HepG2 (cell line): ENCODE results near the gene CARMIL3. TPM values are rescaled to one million over a fixed set of nuclear protein-coding genes. Genes with fewer than 3 reads are reported as not detected.

Source experiments
- E2F2 ChIP-seq: sonication (generic); formaldehyde crosslinking; IDR thresholded peaks from 2 replicates; pipeline ENCODE4 v1.4.0; 2020; ENCODE audit warnings: missing genetic modification reagents, borderline replicate concordance
- EEA1 ChIP-seq: sonication (generic); formaldehyde crosslinking; IDR thresholded peaks from 2 replicates; pipeline ENCODE4 v1.5.1; 2020; ENCODE audit warnings: mild to moderate bottlenecking, missing genetic modification reagents, borderline replicate concordance
- ELF4 ChIP-seq: sonication (generic); formaldehyde crosslinking; IDR thresholded peaks from 2 replicates; pipeline ENCODE4 v1.5.0; 2020; ENCODE audit warnings: missing genetic modification reagents, mild to moderate bottlenecking, moderate library complexity, borderline replicate concordance
- GPN1 ChIP-seq: sonication (generic); formaldehyde crosslinking; IDR thresholded peaks from 2 replicates; pipeline ENCODE4 v1.5.1; 2020; ENCODE audit warnings: missing genetic modification reagents, borderline replicate concordance
- NCOA1 ChIP-seq: sonication (generic); formaldehyde crosslinking; IDR thresholded peaks from 2 replicates; pipeline ENCODE4 v1.9.0; 2021; ENCODE audit warnings: missing genetic modification reagents
- NR2F1 ChIP-seq, 2 experiments: fragments of 450-650 bp in 1 of 2; formaldehyde crosslinking in 1 of 2; IDR thresholded peaks; 2 replicates each; pipeline versions ENCODE4 v1.5.0 to v1.6.1; 2016 to 2020; ENCODE audit warnings: mild to moderate bottlenecking in 1 of 2, missing compliant biosample characterization in 1 of 2, missing genetic modification reagents in 1 of 2, moderate library complexity in 1 of 2
- SNAI1 ChIP-seq: sonication (generic); formaldehyde crosslinking; IDR thresholded peaks from 2 replicates; pipeline ENCODE4 v1.5.0; 2020; ENCODE audit warnings: mild to moderate bottlenecking, missing genetic modification reagents, borderline replicate concordance
- SSRP1 ChIP-seq: IDR thresholded peaks from 2 replicates; pipeline ENCODE4 v1.6.1; 2016; ENCODE audit warnings: control low read depth
- ZHX2 ChIP-seq, 2 experiments: sonication (generic) in 1 of 2; formaldehyde crosslinking in 1 of 2; IDR thresholded peaks; 2 replicates each; pipeline versions ENCODE4 v1.6.1 to v1.9.0; 2014 to 2022; ENCODE audit warnings: antibody characterized with exemption in 1 of 2, borderline replicate concordance in 1 of 2, inconsistent platforms in 1 of 2, low read depth in 1 of 2, missing genetic modification reagents in 1 of 2
- ZNF34 ChIP-seq: sonication (generic); formaldehyde crosslinking; IDR thresholded peaks from 2 replicates; pipeline ENCODE4 v1.4.0; 2020; ENCODE audit warnings: mild to moderate bottlenecking, missing genetic modification reagents, borderline replicate concordance
- ZNF354B ChIP-seq: sonication (generic); formaldehyde crosslinking; IDR thresholded peaks from 2 replicates; pipeline ENCODE4 v1.8.0; 2022; ENCODE audit warnings: mild to moderate bottlenecking, missing genetic modification reagents
- ZNF678 ChIP-seq: sonication (generic); formaldehyde crosslinking; IDR thresholded peaks from 2 replicates; pipeline ENCODE4 v1.4.0; 2020; ENCODE audit warnings: mild to moderate bottlenecking, missing genetic modification reagents
- ZNF839 ChIP-seq: sonication (generic); formaldehyde crosslinking; IDR thresholded peaks from 2 replicates; pipeline ENCODE4 v1.4.0; 2020; ENCODE audit warnings: missing genetic modification reagents, mild to moderate bottlenecking, borderline replicate concordance
- ZSCAN22 ChIP-seq: sonication (generic); formaldehyde crosslinking; IDR thresholded peaks from 2 replicates; pipeline ENCODE4 v1.4.0; 2020; ENCODE audit warnings: mild to moderate bottlenecking, missing genetic modification reagents
- polyA plus RNA-seq, 8 experiments: library from polyadenylated mRNA; depleted of rRNA in 3 of 8; stranded (reverse) in 7 of 8; unstranded in 1 of 8; fragments of >200 nt; fragmentation: Illumina TruSeq in 4 of 8; extraction: Trizol in 4 of 8; gene quantifications; 2 replicates each; pipeline versions ENCODE4 v1.2.1 to v1.2.3, GENCODE V29; 2011 to 2016; ENCODE audit warnings: low read depth in 4 of 8, missing spikeins in 1 of 8, mixed read lengths in 1 of 8; ENCODE audit not compliant: insufficient read depth in 1 of 8
- total RNA-seq, 5 experiments: library from RNA; depleted of rRNA; stranded (reverse); fragments of >200 nt; fragmentation: Illumina TruSeq; extraction: Trizol; gene quantifications; 2 replicates each; pipeline ENCODE4 v1.2.3, GENCODE V29; 2016; ENCODE audit warnings: low read depth in 1 of 5
- TF ChIP-seq, protein P1 (sequence below): IDR thresholded peaks from 2 replicates; pipeline ENCODE4 v1.6.1; 2016; ENCODE audit warnings: mild to moderate bottlenecking
- TF ChIP-seq, protein P2 (sequence below): sonication (generic); formaldehyde crosslinking; IDR thresholded peaks from 2 replicates; pipeline ENCODE4 v1.4.0; 2020; ENCODE audit warnings: mild to moderate bottlenecking, missing genetic modification reagents
- TF ChIP-seq, protein P3 (sequence below), 2 experiments: sonication (generic) in 1 of 2; formaldehyde crosslinking in 1 of 2; IDR thresholded peaks; 2 replicates each; pipeline versions ENCODE4 v1.4.0 to v1.6.1; 2018 to 2020; ENCODE audit warnings: missing genetic modification reagents in 2 of 2, borderline replicate concordance in 1 of 2, low read depth in 1 of 2, mild to moderate bottlenecking in 1 of 2, missing biosample characterization in 1 of 2

The CARMIL3 gene
- total and polyA plus RNA-seq, 2 of the 13 experiments (the other 11 are each of a cell fraction or from before 2014, with no cell fraction given): 0.27 to 0.55 TPM

DNA sequence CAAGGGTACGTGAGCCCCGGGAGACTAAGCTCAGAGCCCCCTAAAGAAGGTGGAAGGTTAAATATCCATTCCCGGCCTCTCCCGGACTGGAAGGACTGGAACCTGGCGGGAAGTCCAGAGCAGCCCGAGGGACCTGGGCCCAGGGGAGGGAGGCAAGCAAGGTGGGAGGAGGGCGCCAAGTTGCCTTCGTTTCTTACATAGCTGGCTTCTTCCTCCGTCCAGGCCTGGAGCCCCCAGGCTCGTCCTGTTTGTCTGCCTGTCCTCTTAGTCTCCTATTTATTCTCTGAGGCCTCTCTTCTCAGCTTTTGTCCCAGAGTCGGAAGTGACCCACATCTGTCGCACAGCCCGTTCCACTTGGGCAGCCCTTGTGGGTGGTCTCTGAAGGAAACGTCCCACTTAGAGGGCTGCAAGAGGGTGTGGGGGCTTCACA is 43.0 kb downstream of the CARMIL3 start (continued):
- TF ChIP-seq SNAI1 (0 out of 2 replicates have a peak, but pooled peaks have one; percentile 8), ZNF354B (CRISPR knock-in tag) (0 out of 2 replicates have a peak, but pooled peaks have one; percentile 54), ZNF34 (peak; percentile 19), ZHX2 (IDR thresholded peaks at IDR 0.05; ENCODE audit: low read depth) (0 out of 2 replicates have a peak, but pooled peaks have one; percentile 7), ZHX2 (CRISPR knock-in tag; IDR thresholded peaks at IDR 0.05; ENCODE audit: borderline replicate concordance) (no peak), ELF4 (CRISPR knock-in tag) (peak; percentile 77; the same call in 1 of the 2 replicates), ZSCAN22 (CRISPR knock-in tag) (0 out of 2 replicates have a peak, but pooled peaks have one; percentile 12), GPN1 (0 out of 2 replicates have a peak, but pooled peaks have one; percentile 67), NCOA1 (CRISPR knock-in tag) (no peak), ZNF678 (no peak), E2F2 (CRISPR knock-in tag) (no peak), EEA1 (CRISPR knock-in tag) (peak; percentile 9; the same call in 1 of the 2 replicates), SSRP1 (CRISPR knock-in tag) (no peak), ZNF839 (CRISPR knock-in tag) (peak; percentile 21; the same call in 1 of the 2 replicates), NR2F1 (CRISPR knock-in tag; IDR thresholded peaks at IDR 0.05) (peak in 1 of 2 experiments; percentile 5; a peak in 1 of 4 replicates)
- TF ChIP-seq, protein P1, sequence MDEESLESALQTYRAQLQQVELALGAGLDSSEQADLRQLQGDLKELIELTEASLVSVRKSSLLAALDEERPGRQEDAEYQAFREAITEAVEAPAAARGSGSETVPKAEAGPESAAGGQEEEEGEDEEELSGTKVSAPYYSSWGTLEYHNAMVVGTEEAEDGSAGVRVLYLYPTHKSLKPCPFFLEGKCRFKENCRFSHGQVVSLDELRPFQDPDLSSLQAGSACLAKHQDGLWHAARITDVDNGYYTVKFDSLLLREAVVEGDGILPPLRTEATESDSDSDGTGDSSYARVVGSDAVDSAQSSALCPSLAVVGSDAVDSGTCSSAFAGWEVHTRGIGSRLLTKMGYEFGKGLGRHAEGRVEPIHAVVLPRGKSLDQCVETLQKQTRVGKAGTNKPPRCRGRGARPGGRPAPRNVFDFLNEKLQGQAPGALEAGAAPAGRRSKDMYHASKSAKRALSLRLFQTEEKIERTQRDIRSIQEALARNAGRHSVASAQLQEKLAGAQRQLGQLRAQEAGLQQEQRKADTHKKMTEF: no peak
- TF ChIP-seq, protein P2, sequence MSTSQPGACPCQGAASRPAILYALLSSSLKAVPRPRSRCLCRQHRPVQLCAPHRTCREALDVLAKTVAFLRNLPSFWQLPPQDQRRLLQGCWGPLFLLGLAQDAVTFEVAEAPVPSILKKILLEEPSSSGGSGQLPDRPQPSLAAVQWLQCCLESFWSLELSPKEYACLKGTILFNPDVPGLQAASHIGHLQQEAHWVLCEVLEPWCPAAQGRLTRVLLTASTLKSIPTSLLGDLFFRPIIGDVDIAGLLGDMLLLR: no peak
- TF ChIP-seq, protein P3, sequence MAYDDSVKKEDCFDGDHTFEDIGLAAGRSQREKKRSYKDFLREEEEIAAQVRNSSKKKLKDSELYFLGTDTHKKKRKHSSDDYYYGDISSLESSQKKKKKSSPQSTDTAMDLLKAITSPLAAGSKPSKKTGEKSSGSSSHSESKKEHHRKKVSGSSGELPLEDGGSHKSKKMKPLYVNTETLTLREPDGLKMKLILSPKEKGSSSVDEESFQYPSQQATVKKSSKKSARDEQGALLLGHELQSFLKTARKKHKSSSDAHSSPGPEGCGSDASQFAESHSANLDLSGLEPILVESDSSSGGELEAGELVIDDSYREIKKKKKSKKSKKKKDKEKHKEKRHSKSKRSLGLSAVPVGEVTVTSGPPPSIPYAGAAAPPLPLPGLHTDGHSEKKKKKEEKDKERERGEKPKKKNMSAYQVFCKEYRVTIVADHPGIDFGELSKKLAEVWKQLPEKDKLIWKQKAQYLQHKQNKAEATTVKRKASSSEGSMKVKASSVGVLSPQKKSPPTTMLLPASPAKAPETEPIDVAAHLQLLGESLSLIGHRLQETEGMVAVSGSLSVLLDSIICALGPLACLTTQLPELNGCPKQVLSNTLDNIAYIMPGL (CRISPR knock-in tag; IDR thresholded peaks at IDR 0.05; ENCODE audit: borderline replicate concordance in 1 of 2, low read depth in 1 of 2): peak in 1 of 2 experiments; percentile 3; a peak in 1 of 4 replicates
